ENCODE data around the gene MASP1.

DNA sequence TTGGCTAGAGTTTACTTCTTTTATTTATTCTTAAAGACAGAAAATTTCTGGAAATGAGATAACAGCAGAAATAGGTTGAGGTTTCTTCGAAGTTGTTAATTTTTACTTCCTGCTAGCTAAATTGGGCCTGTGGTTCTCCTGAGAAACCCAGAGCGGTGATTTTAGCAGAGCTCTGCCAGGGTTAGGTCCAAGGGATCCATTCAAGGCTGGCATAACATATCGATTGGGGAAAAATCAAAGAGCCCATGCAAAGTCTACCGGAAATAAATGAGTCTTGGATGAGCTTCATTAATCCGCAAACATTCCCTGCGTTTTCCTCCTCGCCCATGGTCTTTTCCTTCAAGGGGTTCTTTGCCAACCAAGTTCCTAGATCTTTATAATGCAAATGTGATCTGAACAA is 30.8 kb upstream of the MASP1 start:
- no peak for TF ChIP-seq POLR2AphosphoS5 (IDR thresholded peaks at IDR 0.05; ENCODE audit: low read depth, low read length)
- no peak for TF ChIP-seq TAF1 (IDR thresholded peaks at IDR 0.05; ENCODE audit: borderline replicate concordance, insufficient read depth, low read length)
- no peak for TF ChIP-seq SIN3A (IDR thresholded peaks at IDR 0.05; ENCODE audit: borderline replicate concordance, insufficient read depth, low read length)
